ENCODE measurements around the gene TCEANC. TPM values are rescaled to one million over a fixed set of nuclear protein-coding genes. Genes with fewer than 3 reads are reported as not detected.

Gene TCEANC, protein sequence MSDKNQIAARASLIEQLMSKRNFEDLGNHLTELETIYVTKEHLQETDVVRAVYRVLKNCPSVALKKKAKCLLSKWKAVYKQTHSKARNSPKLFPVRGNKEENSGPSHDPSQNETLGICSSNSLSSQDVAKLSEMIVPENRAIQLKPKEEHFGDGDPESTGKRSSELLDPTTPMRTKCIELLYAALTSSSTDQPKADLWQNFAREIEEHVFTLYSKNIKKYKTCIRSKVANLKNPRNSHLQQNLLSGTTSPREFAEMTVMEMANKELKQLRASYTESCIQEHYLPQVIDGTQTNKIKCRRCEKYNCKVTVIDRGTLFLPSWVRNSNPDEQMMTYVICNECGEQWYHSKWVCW
- total RNA-seq (2022; extraction: Qiagen RNA extraction; ENCODE audit: low read depth), result 0.40 to 1.1 TPM (median 0.82 TPM) in 5 replicates

DNA sequence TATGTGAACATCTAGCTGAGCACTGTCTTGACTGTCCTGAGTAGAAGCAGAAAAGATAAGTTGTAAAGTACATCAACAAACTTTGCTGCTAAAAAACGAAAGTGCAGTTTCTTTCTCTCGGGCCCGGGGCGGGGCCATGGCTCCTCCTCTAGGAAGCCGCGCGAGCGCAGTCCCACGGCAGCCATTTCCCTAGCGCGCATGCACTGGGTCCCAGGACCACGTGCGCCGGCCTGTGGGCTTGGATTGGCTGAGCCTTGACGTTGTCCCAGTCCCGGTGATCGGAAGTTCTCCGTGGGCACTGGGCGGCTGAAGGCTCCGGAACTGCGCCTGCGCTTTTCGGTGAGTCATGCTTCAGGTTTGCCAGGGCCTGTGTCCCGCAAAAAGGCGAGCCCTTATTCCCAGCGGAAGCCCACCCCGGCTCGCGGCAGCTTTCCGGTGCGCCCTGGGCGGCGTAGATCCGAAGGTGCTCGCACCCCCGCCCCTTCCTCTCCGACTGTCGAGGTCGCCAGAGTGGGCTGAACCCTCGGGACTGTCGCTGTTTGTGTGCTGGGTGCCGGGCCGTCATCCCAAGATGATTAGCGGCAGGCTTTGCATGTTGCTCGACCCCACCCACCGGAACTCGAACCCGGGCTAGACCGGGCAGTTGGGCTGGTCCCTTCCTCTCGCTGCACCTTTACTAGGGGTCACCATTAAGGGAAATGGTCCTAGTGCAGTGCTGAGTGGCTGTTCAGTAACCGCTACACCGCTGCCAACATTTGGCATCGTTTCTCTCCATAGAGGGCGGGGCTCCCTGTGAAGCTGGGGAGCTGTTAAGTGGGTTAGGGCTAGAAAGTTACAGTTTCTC, at the start of gene TCEANC:
TSS of gene TCEANC (plus strand) at position 292 of the 844 bp plus-strand sequence. CDS start 9,368 bp downstream, outside the sequence.

DNA sequence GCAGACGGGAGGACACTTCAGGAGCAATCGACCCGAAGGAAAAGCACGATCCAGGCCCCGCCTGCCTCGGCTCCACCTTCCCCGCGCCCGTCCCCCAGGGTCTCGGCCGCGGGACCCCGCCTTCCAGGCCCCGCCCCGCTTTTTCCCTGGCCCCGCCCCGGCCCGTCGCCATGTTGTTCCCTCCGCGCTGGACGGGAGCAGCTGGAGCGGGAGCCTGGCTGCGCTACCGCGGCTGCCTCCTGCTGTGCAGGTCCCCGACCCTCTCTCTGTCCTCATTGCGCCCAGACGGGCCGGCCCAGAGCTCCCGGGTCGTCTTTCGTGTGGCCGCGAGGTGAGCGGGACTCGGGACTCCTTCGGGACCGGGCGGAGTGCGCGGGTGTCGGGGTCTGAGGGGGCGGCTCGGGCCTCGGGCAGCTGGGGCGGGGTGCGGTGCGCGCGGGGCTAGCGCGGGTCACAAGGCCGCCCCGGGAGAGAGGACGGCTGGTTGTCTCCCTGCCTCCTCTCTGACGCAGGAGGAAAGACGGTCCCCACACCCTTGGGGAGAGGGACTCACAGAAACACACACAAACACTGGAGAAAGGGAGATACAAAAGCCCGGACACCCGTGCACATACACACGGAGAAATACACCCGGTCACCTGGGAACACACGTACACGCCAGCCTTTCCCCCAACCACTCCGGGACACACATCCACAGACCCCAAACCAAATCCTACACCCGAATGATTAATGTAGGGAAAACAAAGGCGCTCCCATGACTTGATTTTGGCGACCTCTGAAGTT, 36.2 kb downstream of the TCEANC start, which contains the start of gene RAB9A:
TSS of gene RAB9A (plus strand) at position 171 of the 783 bp plus-strand sequence. CDS start 19,619 bp downstream, outside the sequence.

Other genes starting within 250 kb of the TCEANC start
- not detected in 5 replicates for gene EGFL6, start 83.5 kb upstream of the TCEANC start, total RNA-seq (2022; extraction: Qiagen RNA extraction; ENCODE audit: low read depth)
- gene RAB9A, start 36.0 kb downstream of the TCEANC start, total RNA-seq (2022; extraction: Qiagen RNA extraction; ENCODE audit: low read depth), result 27.5 to 33.6 TPM (median 31.1 TPM) in 5 replicates
- 6.6 to 10.1 TPM (median 8.1 TPM) in 5 replicates for gene TRAPPC2, start 81.5 kb downstream of the TCEANC start, total RNA-seq (2022; extraction: Qiagen RNA extraction; ENCODE audit: low read depth)
- 9.9 to 17.2 TPM (median 11.7 TPM) in 5 replicates for gene OFD1, start 81.6 kb downstream of the TCEANC start, total RNA-seq (2022; extraction: Qiagen RNA extraction; ENCODE audit: low read depth)
- gene GPM6B, start 164.0 kb downstream of the TCEANC start, total RNA-seq (2022; extraction: Qiagen RNA extraction; ENCODE audit: low read depth), result 0.04 to 0.11 TPM in 2 of 5 replicates, not detected in the others

All from A549 treated with ZK216348 at 1 μM for 4 hours (cell line).